ENCODE data around the gene TMEM209.
"Not testable (repeated sequence)": the region's sequence is repeated elsewhere in the genome, so short reads cannot be mapped to it uniquely, and the experiment has no call there.

TMEM209 gene

DNA sequence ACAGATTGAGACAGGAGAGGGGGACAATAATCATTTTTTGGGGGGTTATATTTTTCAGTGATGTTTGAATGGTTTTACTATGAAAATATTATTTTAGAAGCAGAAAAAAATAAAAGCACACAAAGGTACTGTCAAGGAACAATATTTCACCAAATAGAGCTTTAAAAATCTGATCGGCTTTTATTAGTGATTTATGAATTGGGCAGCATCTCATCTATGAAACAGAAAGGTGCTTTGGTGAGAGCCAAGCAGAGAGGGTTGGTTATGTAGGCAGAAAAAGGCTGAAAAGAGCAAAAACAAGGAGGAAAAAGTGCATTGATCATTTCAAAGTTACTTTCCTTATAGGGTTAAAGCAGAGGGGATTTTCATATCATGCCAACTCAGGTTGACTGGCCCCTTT is 35.0 kb upstream of the TMEM209 start:
- no peak for DNase-seq
- Histone ChIP-seq H3K4me3 (no peak overlapping the region), H3K27ac (no peak overlapping the region), H3K4me1 (no peaks in the 10 kb centered on the region), H3K27me3 (no peaks in the 10 kb centered on the region), H3K9me3 (no peaks in the 10 kb centered on the region), H3K36me3 (no peaks in the 10 kb centered on the region)
- TF ChIP-seq, protein P1, sequence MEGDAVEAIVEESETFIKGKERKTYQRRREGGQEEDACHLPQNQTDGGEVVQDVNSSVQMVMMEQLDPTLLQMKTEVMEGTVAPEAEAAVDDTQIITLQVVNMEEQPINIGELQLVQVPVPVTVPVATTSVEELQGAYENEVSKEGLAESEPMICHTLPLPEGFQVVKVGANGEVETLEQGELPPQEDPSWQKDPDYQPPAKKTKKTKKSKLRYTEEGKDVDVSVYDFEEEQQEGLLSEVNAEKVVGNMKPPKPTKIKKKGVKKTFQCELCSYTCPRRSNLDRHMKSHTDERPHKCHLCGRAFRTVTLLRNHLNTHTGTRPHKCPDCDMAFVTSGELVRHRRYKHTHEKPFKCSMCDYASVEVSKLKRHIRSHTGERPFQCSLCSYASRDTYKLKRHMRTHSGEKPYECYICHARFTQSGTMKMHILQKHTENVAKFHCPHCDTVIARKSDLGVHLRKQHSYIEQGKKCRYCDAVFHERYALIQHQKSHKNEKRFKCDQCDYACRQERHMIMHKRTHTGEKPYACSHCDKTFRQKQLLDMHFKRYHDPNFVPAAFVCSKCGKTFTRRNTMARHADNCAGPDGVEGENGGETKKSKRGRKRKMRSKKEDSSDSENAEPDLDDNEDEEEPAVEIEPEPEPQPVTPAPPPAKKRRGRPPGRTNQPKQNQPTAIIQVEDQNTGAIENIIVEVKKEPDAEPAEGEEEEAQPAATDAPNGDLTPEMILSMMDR (IDR thresholded peaks at IDR 0.05), result no peak
- intact Hi-C loops (cut with DNase I; ENCODE audit: low total_unique reads), result no loop called here

DNA sequence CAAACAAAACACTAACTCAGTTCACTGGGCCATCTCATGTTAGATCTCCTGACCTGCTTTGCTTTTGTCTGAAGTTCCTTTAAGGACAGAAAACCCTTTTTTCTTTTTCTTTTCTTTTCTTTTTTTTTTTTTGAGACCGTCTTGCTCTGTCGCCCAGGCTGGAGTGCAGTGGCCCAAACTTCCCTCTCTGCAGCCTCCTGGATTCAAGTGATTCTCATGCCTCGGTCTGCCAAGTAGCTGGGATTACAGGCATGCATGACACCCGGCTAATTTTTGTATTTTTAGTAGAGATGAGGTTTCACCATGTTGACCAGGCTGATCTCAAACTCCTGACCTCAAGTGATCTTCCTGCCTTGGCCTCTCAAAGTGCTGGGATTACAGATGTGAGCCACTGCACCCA is 31.2 kb upstream of the TMEM209 start:
- not testable (repeated sequence) for H3K27me3 ChIP-seq, H3K4me3 ChIP-seq, H3K4me1 ChIP-seq, H3K9me3 ChIP-seq, H3K36me3 ChIP-seq, DNase-seq, H3K27ac ChIP-seq
- intact Hi-C loops (cut with DNase I; ENCODE audit: low total_unique reads), result loop anchor here (10.0 kb wide), 2 partner anchors 498 to 598 kb away; partner anchors contain the start of gene KLF14

DNA sequence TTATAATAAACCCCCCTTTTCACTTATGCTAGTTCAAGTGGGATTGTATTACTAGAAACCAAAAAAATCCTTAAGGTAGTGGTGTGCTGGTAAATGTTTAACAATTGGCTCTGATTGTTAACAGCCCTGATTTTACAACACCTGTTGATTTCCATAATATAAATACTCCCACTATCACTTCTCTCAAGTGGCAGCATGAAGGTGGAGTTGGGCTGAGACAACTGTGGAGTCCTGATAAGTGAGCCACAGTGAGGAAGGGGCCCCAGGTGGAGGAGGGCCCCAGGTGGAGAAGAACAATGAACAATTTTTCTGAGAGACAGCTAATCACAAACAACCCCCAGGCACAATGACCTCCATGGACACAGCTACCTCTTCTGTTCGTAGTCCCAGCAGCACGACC is 28.9 kb upstream of the TMEM209 start:
- TF ChIP-seq, protein P1 (IDR thresholded peaks at IDR 0.05), result no peak
- no peaks in the 10 kb centered on the region for H3K9me3 ChIP-seq
- no peak overlapping the region for H3K4me3 ChIP-seq
- no peaks in the 10 kb centered on the region for H3K27me3 ChIP-seq
- no peaks in the 10 kb centered on the region for H3K36me3 ChIP-seq
- no peak overlapping the region for H3K27ac ChIP-seq
- H3K4me1 ChIP-seq, result no peaks in the 10 kb centered on the region
- DNase-seq, result no peak
- intact Hi-C loops (cut with DNase I; ENCODE audit: low total_unique reads), result loop anchor here (10.0 kb wide), 2 partner anchors 501 to 601 kb away; partner anchors contain the start of gene KLF14

DNA sequence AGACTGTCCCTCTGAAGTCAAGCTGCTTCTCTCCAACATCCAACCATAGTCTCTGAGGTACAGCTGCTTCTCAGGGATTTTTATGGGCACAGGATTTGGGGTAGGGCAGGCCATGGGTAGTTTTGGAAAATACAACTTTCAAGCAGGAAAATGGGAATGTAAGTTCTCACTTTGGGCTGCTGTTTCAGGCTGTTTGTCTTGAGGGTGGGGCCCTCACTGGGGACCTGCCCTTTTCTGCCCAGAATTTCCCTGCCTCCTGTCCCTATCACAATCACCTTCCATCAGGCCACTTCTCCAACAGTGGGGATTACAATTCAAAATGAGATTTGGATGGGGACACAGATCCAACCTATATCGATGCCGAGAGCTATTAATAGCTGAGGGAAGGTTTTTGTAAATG is 27.0 kb upstream of the TMEM209 start:
- Histone ChIP-seq H3K4me3 (no peak overlapping the region), H3K9me3 (no peaks in the 10 kb centered on the region), H3K27ac (no peak overlapping the region), H3K36me3 (no peaks in the 10 kb centered on the region), H3K4me1 (no peaks in the 10 kb centered on the region), H3K27me3 (no peaks in the 10 kb centered on the region)
- TF ChIP-seq, protein P1 (IDR thresholded peaks at IDR 0.05), result no peak
- intact Hi-C loops (cut with DNase I; ENCODE audit: low total_unique reads), result loop anchor here (10.0 kb wide), 2 partner anchors 503 to 603 kb away; partner anchors contain the start of gene KLF14
- no peak for DNase-seq

DNA sequence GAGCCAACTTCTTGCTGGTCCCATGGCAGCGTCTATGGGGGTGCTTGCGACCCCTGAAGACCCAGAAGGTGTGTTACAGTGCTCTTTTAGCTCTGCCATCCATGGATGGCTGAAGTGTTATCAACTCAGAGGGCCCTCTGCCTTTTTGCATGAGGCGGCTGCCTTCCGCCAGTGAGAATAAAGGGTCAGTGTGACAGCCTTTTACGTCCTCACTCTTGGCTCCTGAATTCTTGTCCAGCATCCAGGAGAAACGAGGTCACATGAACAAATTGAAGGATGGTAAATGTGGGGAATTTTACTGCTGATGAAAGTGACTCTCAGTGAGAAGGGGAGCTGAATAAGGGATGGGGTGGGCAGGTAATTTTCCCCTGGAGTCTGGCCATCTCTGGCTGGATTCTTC is 26.6 kb upstream of the TMEM209 start:
- TF ChIP-seq, protein P1 (IDR thresholded peaks at IDR 0.05), result no peak
- no peaks in the 10 kb centered on the region for H3K9me3 ChIP-seq
- H3K27ac ChIP-seq, result no peak overlapping the region
- intact Hi-C loops (cut with DNase I; ENCODE audit: low total_unique reads), result loop anchor here (10.0 kb wide), 2 partner anchors 503 to 603 kb away; partner anchors contain the start of gene KLF14
- no peak for DNase-seq
- H3K27me3 ChIP-seq, result no peaks in the 10 kb centered on the region
- H3K36me3 ChIP-seq, result no peaks in the 10 kb centered on the region
- H3K4me1 ChIP-seq, result no peaks in the 10 kb centered on the region
- no peak overlapping the region for H3K4me3 ChIP-seq

DNA sequence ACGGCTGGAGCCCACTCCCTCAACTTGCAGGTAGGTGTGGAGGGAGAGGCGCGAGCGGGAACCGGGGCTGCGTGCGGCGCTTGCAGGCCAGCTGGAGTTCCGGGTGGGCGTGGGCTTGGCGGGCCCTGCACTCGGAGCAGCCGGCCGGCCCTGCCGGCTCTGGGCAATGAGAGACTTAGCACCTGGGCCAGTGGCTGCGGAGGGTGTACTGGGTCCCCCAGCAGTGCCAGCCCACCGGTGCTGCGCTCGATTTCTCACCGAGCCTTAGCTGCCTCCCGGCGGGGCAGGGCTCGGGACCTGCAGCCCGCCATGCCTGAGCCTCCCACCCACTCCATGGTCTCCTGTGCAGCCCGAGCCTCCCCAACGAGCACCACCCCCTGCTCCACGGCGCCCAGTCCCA is 24.8 kb upstream of the TMEM209 start:
- intact Hi-C loops (cut with DNase I; ENCODE audit: low total_unique reads), result loop anchor here (10.0 kb wide), 2 partner anchors 505 to 605 kb away; partner anchors contain the start of gene KLF14
- H3K4me1 ChIP-seq, DNase-seq, H3K27ac ChIP-seq, H3K36me3 ChIP-seq, H3K4me3 ChIP-seq, H3K9me3 ChIP-seq, H3K27me3 ChIP-seq: not testable (repeated sequence)
